Cortex of kidney (tissue), 1 donor: Measurements from ENCODE around the gene KCTD17.

Experiments used
- DNase-seq: peaks from one replicate; lab custom pipeline; 2025; lab: John Stamatoyannopoulos, UW

Gene KCTD17

GRCh38 chr22:37079158-37079557 lies 27.6 kb downstream of the KCTD17 start:
- no peak for DNase-seq

DNA sequence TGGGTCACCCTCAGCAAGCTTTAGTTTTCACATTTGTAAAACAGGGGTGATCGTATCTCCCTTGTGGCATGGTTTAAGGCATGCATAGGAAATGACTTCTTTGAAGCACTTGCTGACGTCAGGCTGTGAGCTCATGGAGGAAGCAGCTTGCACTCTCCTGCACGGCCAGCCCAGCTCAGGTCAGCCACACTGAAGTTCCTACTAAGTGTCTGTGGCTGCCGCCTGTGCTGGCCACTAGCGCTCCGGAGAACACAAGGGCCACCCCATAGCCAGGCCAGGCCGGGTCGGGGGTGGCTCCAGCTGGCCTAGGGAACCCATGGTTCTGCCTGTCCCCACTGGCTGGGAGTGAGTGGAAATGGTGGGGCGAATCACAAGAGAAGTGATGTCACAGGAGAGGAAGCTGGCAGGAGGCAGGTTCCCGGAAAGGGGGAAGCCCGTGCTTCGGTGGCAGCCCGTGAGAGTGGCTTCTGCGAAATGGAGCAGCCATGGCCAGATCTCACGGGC lies 28.2 kb downstream of the KCTD17 start:
- no peak for DNase-seq

DNA sequence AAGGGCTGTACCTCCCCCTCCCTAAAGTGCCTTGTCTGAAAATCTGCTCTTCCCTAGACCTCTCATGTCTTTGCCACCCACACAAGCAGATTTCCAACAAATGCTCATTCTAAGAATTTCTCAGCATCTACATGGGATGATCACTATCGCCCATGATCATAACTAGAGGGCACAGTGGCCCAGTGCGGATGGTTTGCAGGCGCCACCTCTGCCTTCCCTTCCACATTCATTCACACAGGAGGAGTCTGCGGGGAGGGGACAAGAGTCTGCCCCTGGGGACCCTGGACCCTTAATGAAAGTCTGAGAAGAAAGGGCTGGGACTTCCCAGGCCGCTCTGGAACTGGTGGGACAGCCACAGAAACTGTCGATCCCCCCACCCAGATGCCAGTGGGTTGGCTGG lies 28.9 kb downstream of the KCTD17 start:
- no peak for DNase-seq

DNA sequence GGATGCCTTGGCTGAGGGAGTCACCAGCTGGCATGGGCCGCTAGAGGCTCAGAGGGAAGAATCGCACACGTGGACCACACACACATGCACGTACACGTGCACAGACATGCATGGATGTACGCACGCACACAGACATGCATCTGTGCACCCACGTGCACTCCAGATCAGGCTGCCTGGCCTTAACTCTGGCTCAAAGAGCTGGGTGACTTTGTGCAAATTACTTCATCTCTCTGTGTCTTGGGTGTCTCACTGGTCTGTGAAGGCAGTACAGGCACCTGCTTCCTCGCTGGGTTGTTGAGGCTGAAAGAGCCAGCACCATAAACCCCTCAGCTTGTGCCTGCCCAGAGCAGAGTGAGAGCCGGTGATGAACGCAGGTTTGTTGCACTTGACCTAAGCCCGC lies 29.3 kb downstream of the KCTD17 start:
- DNase-seq: no peak

DNA sequence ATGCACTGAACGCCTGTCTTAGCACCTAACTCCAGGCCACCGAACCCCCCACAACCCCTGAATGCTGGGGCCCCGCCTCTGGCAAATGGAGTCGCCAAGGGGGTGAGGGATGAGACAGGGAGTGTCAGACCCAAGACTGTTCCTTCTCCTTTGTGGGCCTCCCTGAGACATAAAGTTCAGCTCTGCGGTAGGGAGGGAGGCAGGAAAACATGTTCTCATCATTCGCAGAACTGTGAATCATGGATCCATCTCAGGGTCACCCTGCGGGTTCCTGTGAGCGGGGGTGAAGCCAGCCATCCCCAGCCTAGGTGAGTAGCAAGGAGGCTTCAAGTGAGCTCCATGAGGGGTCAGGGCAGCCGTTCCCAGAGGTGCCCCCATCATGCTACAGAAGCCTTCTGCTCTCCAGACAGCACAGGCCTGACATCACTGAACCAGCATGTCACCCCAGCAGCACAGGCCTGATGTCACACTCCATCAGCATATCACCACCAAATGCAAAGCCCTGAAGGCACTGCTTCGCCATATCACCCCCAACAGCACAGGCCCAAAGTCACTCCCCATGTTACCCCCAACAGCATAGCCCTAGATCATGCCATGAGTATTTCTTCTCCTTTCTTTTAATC lies 30.8 kb downstream of the KCTD17 start:
- no peak for DNase-seq

DNA sequence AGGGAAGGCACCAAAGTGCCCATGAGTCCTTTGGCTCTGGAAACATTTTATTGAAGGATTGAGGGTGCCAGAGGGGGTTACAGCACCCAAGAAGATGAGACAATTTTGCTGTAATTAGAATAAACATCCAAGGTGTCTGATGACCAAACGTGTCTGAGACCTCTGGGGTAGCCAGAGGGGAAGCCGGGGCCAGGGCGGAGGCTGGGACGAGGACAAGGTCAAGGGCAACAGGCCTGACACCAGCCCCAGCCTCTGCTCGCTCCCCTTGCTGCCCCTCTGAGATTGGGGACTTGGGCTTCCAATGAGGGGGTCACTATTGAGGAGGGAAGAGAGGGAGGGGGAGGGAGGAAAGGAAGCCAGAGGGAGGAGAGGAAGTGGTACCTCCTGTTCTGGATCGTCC lies 32.4 kb downstream of the KCTD17 start:
- DNase-seq: no peak

DNA sequence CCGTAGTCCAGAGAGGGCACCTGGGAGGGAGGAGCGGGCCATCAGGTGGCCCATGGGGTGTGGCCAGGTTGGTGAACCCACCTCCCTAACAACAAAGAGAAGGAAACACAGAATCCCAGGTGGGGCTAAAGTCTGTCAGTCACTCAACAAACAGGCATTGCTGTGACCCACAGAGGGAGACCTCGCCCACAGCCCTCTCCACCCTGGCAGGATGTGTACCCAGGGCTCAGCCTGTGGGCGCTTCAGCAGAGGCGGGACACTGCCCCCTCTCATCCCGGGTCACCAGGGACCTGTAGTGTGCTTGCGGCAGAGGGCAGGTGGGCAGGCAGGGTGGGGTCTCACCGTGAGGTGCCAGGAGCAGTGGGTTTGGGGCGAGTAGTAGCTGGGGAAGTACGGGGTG lies 32.8 kb downstream of the KCTD17 start:
- DNase-seq: no peak

DNA sequence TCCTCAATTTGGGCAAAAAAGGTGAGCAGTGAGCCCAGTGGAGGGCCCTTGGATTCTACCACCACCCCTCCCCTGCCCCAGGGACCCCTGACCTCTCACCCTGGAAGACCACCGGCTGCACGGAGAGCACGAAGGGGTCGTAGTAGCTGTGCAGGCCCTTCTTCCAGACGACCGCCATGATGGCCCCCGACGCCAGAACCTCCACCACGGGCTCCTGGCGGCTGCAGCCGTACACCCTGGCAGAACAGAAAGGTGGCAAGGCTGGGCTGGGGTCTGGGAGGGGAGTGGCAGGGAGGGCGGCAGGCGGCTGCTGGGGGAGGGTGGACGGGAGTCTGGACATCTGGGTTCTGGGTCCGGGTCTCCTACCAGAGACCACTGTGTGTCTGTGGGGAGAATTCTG lies 34.6 kb downstream of the KCTD17 start:
- DNase-seq: no peak

GRCh38 chr22:37088108-37088605 lies 36.6 kb downstream of the KCTD17 start:
- DNase-seq: no peak

DNA sequence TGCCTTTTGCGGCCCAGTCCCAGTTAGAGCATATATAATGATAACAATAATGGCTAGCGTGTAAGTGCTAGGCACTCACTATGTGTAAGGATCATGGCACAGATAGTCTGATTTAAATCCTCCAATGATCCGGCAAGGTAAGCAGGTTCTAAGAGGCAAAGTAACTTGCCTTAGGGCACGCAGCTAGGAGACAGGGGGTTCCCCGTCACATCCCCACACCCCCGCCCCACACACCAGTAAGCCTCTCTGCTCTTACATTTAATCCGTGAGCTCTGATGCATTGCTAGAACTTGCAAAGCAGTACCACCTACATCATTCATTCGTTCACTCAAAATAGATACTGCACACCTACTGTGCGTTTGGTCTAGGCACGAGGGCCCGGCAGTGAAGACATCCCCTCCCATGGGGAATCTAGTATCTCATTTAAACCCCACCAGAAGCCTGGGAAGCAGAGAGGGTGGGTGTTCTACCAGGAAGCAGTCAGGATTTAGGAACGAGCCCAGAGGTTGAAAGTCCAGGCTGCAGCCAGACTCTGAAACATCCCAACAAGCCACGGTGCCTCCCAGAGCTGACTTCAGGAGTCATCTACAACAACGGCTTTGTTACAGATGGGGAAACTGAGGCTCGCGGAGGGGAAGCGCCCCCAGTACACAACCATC lies 37.3 kb downstream of the KCTD17 start:
- DNase-seq: no peak

DNA sequence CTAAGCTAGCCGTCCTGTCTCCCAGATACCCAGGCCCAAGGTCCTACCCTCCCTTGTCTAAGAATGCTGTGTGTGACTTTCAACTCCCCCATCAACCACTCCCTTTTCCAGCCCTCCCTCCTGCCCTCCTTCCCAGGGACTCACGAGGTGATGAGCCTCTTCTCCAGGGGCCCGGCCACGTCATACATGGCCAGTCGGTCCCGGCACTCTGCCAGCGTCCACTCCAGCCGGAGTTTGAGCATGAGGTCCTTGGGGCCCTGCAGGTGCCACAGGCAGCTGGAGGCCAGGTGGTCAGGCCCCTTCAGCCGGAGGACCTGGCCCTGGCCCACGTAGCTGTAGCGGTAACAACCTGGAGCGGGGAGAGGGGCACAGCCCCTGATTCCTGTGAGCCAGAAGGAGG lies 37.9 kb downstream of the KCTD17 start:
- no peak for DNase-seq

- no peak for DNase-seq
These were observed 39.6 kb downstream of the KCTD17 start for GRCh38 chr22:37090920-37091695.

DNA sequence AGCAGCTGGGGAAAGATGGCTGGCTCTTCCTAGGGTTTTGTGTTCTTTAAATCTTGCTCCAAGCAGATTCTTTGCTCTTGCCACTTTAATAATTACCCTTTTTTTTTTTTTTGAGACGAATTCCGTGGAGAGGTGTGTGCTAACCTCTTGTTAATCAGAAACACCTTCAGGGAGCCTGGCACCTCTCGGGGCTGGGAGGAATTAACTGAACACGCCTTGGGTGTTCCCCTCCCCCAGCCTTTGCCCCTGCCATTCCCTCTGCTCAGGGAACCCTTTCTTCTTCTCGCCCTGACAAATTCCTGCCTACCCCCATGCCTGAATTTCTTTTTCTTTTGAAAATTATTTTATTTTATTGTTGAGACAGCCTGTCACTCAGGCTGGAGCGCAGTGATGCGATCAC lies 40.5 kb downstream of the KCTD17 start:
- no peak for DNase-seq

DNA sequence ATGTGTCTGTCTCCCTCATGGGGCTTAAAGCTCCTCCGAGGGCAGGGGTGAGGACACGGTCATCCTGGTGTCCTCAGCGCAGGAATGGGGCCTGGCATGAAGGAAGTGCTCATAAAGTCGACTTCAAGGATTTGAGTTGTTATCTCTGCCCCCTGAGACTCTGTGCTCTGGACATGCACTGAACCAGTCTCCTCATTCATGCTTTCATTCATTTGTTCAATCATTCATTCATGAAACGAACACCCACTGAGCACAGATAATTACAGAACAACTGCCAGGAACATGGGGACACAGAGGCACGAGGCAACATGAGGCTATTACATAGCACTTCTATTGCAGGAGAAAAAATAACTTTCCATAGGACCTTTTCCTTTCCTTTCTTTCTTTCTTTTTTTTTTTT lies 41.5 kb downstream of the KCTD17 start:
- DNase-seq: no peak

DNA sequence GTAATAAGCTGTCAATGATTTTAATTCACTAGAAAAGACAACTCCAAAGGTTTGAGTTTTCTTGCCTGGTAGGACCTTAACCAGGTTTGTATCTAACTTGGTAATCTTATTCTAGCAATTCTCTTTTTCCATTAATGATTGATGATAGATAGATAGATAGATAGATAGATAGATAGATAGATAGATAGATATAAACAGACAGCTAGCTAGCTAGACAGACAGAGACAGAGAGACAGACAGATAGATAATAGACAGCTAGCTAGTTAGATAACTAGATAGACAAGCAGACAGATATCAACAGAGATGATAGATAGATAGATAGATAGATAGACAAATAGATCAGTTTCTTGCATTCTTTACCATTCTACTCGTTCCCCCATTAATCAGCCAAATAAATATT lies 42.7 kb downstream of the KCTD17 start:
- DNase-seq: no peak

GRCh38 chr22:37095113-37095512 lies 43.6 kb downstream of the KCTD17 start:
- no peak for DNase-seq

- no peak for DNase-seq
These were observed 45.8 kb downstream of the KCTD17 start for GRCh38 chr22:37097346-37097745.

DNA sequence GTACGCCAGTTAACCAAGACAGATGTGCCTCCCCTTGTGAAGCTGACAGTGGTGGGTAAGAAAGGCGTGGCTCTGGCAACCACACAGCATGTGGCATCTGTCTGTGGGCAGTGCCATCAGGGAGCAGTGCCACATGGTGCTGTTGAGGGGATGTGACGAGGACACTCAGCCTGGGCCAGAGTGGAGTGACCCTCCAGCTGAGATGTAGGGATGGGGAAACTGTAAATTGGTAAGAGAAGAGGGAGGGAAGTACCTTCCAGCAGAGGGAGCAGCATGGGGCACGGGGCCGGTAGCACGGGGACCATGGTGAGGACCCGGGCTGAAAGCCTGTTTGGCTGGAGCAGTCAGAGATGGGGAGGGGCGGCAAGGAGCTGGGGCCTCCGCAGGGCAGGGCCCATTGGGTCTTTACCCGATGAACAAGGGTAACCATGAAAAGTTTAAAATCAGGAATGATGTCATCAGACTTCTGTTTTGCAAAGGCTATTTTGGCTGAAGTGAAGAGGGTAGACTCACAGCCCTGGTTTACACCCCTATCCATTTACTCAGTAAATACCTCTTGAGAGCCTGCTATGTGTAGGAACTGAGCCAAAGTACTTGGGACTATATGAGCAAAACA lies 47.5 kb downstream of the KCTD17 start:
- DNase-seq: no peak

DNA sequence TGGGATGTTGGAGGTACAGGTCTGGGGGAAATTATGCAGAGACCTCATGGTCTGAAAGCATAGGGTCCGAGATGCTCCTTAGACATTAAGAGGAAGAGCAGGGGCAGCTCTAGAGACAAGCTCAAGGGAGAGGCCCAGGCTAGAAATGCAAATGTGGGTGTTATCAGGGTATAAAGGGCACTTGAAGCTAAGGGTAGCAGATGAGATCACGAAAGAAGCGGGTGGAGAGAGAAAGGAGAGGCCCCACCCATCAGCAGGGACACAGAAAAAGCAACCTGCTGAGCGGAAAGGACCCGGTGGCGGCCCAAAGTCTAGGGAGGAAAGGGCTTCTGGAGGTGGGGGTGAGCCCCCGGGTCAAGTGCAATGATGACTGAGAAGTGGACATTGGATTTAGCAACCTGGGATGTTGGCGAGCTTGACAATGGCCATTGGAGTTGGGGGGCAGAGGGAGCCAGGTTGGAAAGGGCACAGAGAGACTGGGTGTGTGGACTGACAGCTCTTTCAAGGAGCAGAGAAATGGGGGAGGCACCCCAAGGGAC lies 49.1 kb downstream of the KCTD17 start:
- no peak for DNase-seq

GRCh38 chr22:37101311-37102066 lies 49.9 kb downstream of the KCTD17 start:
- no peak for DNase-seq

DNA sequence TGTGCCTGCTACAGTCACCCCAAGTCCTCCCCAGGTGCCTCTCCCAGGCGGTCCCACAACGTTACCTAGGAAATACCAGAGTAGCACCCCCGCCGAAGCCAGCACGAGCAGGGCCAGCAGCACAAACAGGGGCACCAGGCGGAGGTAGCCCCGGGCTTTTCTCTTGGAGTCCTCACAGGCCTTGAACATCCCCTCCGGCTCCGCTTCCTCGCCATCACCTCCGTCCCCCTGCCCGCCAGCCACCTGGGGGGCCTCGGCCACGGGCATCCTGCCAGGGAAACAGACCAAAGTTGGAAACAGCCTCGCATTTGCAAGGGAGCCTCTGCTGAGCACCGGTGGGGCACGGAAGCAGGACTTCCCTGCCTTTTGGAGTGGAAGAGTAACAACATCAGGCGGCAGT lies 51.6 kb downstream of the KCTD17 start:
- no peak for DNase-seq
